Esophagus squamous epithelium (tissue), 5 donors: Measurements from ENCODE around the gene ZNF260. TPM values are rescaled to one million over a fixed set of nuclear protein-coding genes. Genes with fewer than 3 reads are reported as not detected.
"Not testable (repeated sequence)": the region's sequence is repeated elsewhere in the genome, so short reads cannot be mapped to it uniquely, and the experiment has no call there.

ENCODE experiments used
- DNase-seq: peaks from one replicate; lab custom pipeline; 2025; lab: John Stamatoyannopoulos, UW
- H3K27ac ChIP-seq, 4 donors: fragments of 200-600 bp; sonication (generic); one replicate each; pipeline ENCODE4 v1.5.1; 2016 to 2019; ENCODE audit warnings: mild to moderate bottlenecking in 1 of 4
- H3K27me3 ChIP-seq, 4 donors: fragments of 200-600 bp; sonication (generic); 1 replicate in 3 of 4; 2 replicates in 1 of 4; pipeline versions ENCODE4 v1.5.1 to v1.6.0; 2017 to 2021; ENCODE audit warnings: antibody characterized with exemption in 1 of 4
- H3K36me3 ChIP-seq, 3 donors: fragments of 200-600 bp; sonication (generic); one replicate each; pipeline ENCODE4 v1.5.1; 2016 to 2019
- H3K4me1 ChIP-seq, 3 donors: fragments of 200-600 bp; sonication (generic); one replicate each; pipeline ENCODE4 v1.5.1; 2017 to 2019
- H3K4me3 ChIP-seq, 4 donors: fragments of 200-600 bp; sonication (generic); 1 replicate in 3 of 4; 2 replicates in 1 of 4; pipeline ENCODE4 v1.5.1; 2016 to 2019; ENCODE audit warnings: mild to moderate bottlenecking in 2 of 4, moderate library complexity in 1 of 4
- H3K9me3 ChIP-seq, 3 donors: fragments of 200-600 bp; sonication (generic); one replicate each; pipeline ENCODE4 v1.5.1; 2016 to 2019
- POLR2A ChIP-seq, 4 donors: fragments of 450-650 bp; IDR thresholded peaks; one replicate each; pipeline ENCODE4 v1.6.1; 2017; ENCODE audit warnings: antibody characterized with exemption in 4 of 4, mild to moderate bottlenecking in 4 of 4, moderate library complexity in 3 of 4
- WGBS, 2 donors: methylation state at CpG; one replicate each; pipeline ENCODE4 v1.1.5; 2018; 5-methylcytosine and 5-hydroxymethylcytosine counted together
- intact Hi-C: fragments of 100-400 bp; cut with DNase I; formaldehyde crosslinking; loops from one replicate; pipeline ENCODE4 v1.15.0; 2022
- total RNA-seq, 4 donors: library from RNA; depleted of rRNA; stranded (reverse); fragments of >200 nt; gene quantifications; one replicate each; pipeline ENCODE4 v1.1.0, GENCODE V29; 2016
- TF ChIP-seq, protein P1 (sequence below), 6 experiments: fragments of 450-650 bp in 4 of 6; fragments of 200-600 bp in 2 of 6; sonication (generic) in 2 of 6; IDR thresholded peaks; one replicate each; pipeline ENCODE4 v1.5.1; 2016 to 2019; ENCODE audit warnings: antibody characterized with exemption in 6 of 6, mild to moderate bottlenecking in 4 of 6, moderate library complexity in 4 of 6
- donor health status: DM: yes; HTN: yes; CAD: no.

ZNF260 gene
- total RNA-seq, 4 donors from 2014 or later, result 3.7 to 13.4 (median 7.4) TPM

DNA sequence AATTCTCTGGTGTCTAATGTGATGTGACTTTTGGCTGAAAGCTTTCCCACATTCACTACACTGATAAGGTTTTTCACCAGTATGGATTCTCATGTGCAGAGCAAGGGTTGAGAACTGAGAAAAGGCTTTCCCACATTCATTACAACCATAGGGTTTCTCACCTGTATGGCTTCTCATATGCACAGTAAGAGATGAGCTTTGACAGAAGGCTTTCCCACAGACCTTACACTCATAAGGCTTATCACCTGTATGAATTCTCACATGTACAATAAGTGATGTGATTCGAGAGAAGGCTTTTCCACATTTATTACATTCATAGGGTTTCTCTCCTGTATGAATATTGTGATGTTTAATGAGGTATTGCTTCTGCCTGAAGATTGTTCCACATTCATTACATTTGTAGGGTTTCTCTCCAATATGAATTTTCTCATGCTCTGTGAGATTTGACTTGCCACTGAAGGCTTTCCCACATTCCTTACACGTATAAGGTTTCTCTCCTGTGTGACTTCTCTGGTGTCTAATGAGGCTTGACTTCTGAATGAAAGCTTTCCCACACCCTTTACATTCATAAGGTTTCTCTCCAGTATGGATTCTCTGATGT lies 14.0 kb downstream of the ZNF260 start:
- Histone ChIP-seq H3K27ac (no peak overlapping the region), H3K27me3 (no peaks in the 10 kb centered on the region), H3K4me3 (peak overlapping the region in 1 of 4 donors; percentile 24), H3K4me1 (no peaks in the 10 kb centered on the region), H3K36me3 (peaks cover 23 to 67% (median 25%) of the 10 kb centered on the region in 3 donors), H3K9me3 (peaks cover 13 to 100% (median 88%) of the 10 kb centered on the region in 3 donors)
- WGBS, 2 donors, result 94 to 95% methylated on average over 2 of the region's 2 CpGs
- no peak for TF ChIP-seq POLR2A (IDR thresholded peaks at IDR 0.05)
- TF ChIP-seq, protein P1, sequence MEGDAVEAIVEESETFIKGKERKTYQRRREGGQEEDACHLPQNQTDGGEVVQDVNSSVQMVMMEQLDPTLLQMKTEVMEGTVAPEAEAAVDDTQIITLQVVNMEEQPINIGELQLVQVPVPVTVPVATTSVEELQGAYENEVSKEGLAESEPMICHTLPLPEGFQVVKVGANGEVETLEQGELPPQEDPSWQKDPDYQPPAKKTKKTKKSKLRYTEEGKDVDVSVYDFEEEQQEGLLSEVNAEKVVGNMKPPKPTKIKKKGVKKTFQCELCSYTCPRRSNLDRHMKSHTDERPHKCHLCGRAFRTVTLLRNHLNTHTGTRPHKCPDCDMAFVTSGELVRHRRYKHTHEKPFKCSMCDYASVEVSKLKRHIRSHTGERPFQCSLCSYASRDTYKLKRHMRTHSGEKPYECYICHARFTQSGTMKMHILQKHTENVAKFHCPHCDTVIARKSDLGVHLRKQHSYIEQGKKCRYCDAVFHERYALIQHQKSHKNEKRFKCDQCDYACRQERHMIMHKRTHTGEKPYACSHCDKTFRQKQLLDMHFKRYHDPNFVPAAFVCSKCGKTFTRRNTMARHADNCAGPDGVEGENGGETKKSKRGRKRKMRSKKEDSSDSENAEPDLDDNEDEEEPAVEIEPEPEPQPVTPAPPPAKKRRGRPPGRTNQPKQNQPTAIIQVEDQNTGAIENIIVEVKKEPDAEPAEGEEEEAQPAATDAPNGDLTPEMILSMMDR (IDR thresholded peaks at IDR 0.05), result no peak
- intact Hi-C loops, result no loop called here
- no peak for DNase-seq

GRCh38 chr19:36508325-36508724 lies 19.7 kb downstream of the ZNF260 start:
- DNase-seq, result no peak
- Histone ChIP-seq H3K4me1 (no peaks in the 10 kb centered on the region), H3K4me3 (no peak overlapping the region), H3K27ac (no peak overlapping the region), H3K27me3 (no peaks in the 10 kb centered on the region), H3K36me3 (peaks cover 0 to 9% (median 0%) of the 10 kb centered on the region in 3 donors), H3K9me3 (peaks cover 4 to 100% (median 67%) of the 10 kb centered on the region in 3 donors)
- intact Hi-C loops, result no loop called here
- WGBS, 2 donors, result 82 to 84% methylated on average over 3 of the region's 3 CpGs
- TF ChIP-seq, protein P1 (IDR thresholded peaks at IDR 0.05), result no peak
- TF ChIP-seq POLR2A (IDR thresholded peaks at IDR 0.05), result no peak

GRCh38 chr19:36501973-36502372 lies 26.1 kb downstream of the ZNF260 start:
- TF ChIP-seq, protein P1 (IDR thresholded peaks at IDR 0.05), result no peak
- no peak for TF ChIP-seq POLR2A (IDR thresholded peaks at IDR 0.05)
- DNase-seq, result no peak
- Histone ChIP-seq H3K4me3 (no peak overlapping the region), H3K9me3 (peaks cover 0 to 96% (median 52%) of the 10 kb centered on the region in 3 donors), H3K27me3 (no peaks in the 10 kb centered on the region), H3K36me3 (no peaks in the 10 kb centered on the region), H3K4me1 (no peaks in the 10 kb centered on the region), H3K27ac (no peak overlapping the region)
- WGBS, 2 donors, result 85 to 89% methylated on average over 5 of the region's 5 CpGs
- intact Hi-C loops, result no loop called here

DNA sequence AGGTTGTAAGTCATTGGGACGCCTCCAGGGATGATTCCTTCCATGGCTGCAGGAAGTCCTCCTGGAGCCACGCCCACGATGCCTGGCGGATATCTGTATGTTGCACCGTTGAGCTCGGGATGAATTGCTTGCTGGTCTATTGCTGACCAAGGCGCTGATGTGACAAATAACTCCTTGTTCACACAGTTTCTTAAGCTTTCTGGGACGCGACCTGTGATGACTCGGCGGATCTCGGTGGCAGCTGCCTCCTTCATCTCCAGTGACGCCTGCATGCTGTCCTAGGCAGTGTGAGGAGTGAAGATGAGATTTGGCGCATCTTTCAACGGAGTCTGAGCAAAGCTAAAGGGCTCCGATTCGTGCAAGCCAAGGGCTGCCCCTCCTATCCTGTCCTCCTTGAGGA lies 31.1 kb downstream of the ZNF260 start:
- no peak for DNase-seq
- Histone ChIP-seq H3K27me3 (no peaks in the 10 kb centered on the region), H3K4me3 (no peak overlapping the region), H3K4me1 (no peaks in the 10 kb centered on the region), H3K27ac (no peak overlapping the region), H3K36me3 (no peaks in the 10 kb centered on the region), H3K9me3 (peaks cover 0 to 67% (median 14%) of the 10 kb centered on the region in 3 donors)
- intact Hi-C loops, result no loop called here
- 89 to 91% methylated on average over 14 to 15 of the region's 17 CpGs for WGBS, 2 donors
- no peak for TF ChIP-seq POLR2A (IDR thresholded peaks at IDR 0.05)
- TF ChIP-seq, protein P1 (IDR thresholded peaks at IDR 0.05), result no peak

- DNase-seq, H3K27ac ChIP-seq, H3K27me3 ChIP-seq, H3K4me3 ChIP-seq, H3K36me3 ChIP-seq, intact Hi-C loops: not testable (repeated sequence)
- H3K9me3 ChIP-seq, result peaks cover 0 to 30% (median 0%) of the 10 kb centered on the region in 3 donors
- H3K4me1 ChIP-seq, result peaks cover 0 to 16% (median 9%) of the 10 kb centered on the region in 3 donors
- 60 to 67% methylated on average over 18 of the region's 18 CpGs for WGBS, 2 donors
- TF ChIP-seq, protein P1 (IDR thresholded peaks at IDR 0.05), result peak in 5 of 6 experiments; percentile 29 to 57 (median 39)
These were observed 35.2 kb downstream of the ZNF260 start for GRCh38 chr19:36492689-36493453.

- intact Hi-C loops, H3K4me3 ChIP-seq, H3K36me3 ChIP-seq, H3K27me3 ChIP-seq, DNase-seq, H3K9me3 ChIP-seq, H3K27ac ChIP-seq: not testable (repeated sequence)
- peaks cover 0 to 24% (median 9%) of the 10 kb centered on the region in 3 donors for H3K4me1 ChIP-seq
- WGBS, 2 donors, result no CpG with 5 or more reads among the region's 29 CpGs
These were observed 37.2 kb downstream of the ZNF260 start for GRCh38 chr19:36490846-36491245.
